Umbilical cord (tissue), 2 donors: Measurements from ENCODE around the gene ATP6V1E1. TPM values are rescaled to one million over a fixed set of nuclear protein-coding genes. Genes with fewer than 3 reads are reported as not detected.
A peak's percentile ranks its signal among the peaks of the same experiment; 100 is the strongest.
"Not testable (repeated sequence)": the region's sequence is repeated elsewhere in the genome, so short reads cannot be mapped to it uniquely, and the experiment has no call there.

Experiments
- DNase-seq: peaks from one replicate; pipeline ENCODE4 v3.0.0-alpha.2; 2015; ENCODE audit warnings: low spot score
- total RNA-seq: library from RNA; depleted of rRNA; stranded (reverse); fragments of >200 nt; gene quantifications from one replicate; pipeline ENCODE4 v1.2.3, GENCODE V29; 2014; ENCODE audit warnings: low replicate concordance; ENCODE audit not compliant: insufficient read depth

ATP6V1E1 gene
- total RNA-seq, 1 donor from 2014 or later = 80.7 TPM

DNA sequence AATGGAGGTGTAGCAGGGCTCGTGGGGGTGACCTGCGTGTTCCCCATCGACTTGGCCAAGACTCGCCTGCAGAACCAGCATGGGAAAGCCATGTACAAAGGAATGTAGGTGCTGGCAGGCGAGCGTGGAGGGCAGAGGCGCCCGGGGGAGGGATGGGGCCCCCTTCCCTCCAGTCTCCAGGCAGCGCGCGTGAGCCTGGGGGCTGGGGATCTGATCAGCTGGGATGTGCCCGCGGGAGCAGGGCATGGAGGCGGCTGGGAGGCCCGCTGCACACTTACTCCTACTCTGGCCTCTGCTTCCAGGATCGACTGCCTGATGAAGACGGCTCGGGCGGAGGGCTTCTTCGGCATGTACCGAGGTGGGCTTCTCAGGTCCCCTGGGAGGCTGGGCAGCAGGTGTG, 47.5 kb downstream of the ATP6V1E1 start:
- no peak for DNase-seq

DNA sequence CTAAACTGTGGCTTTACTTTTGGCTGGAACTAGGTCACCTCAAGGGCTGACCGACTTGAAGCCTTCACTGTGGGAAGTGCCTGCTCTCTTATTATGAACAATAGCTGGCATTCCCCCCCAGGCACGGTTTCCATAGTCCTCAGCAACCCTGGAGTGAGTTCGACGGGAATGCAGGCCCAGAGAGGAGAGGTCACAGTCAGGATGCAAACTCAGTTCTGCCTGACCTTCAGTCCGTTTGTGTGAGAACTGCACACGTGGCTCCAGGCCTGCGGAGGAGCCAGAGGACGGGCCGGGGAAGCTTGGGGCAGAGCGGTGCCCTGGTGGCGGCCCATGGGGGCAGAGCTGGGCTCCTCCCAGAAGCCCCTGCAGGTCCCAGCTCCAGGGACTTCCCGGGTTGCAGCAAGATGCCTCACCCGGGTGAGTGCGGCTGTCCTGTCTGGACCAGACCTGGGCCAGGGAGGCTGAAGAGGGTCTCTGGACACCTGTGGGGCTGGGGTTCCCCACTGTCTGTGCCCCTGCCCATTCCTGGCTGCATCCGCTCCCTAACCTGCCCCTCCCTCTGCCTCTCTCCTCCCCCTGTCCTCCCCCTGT, 48.0 kb downstream of the ATP6V1E1 start:
- DNase-seq = no peak

- DNase-seq = no peak
These were observed 49.0 kb downstream of the ATP6V1E1 start for GRCh38 chr22:17579535-17579981.

GRCh38 chr22:17578136-17578754, 50.3 kb downstream of the ATP6V1E1 start:
- DNase-seq = peak; percentile 26

- no peak for DNase-seq
These were observed 52.1 kb downstream of the ATP6V1E1 start for GRCh38 chr22:17576470-17576869.

GRCh38 chr22:17575681-17576080, 52.9 kb downstream of the ATP6V1E1 start:
- DNase-seq = no peak

GRCh38 chr22:17575151-17575550, 53.4 kb downstream of the ATP6V1E1 start:
- no peak for DNase-seq

DNA sequence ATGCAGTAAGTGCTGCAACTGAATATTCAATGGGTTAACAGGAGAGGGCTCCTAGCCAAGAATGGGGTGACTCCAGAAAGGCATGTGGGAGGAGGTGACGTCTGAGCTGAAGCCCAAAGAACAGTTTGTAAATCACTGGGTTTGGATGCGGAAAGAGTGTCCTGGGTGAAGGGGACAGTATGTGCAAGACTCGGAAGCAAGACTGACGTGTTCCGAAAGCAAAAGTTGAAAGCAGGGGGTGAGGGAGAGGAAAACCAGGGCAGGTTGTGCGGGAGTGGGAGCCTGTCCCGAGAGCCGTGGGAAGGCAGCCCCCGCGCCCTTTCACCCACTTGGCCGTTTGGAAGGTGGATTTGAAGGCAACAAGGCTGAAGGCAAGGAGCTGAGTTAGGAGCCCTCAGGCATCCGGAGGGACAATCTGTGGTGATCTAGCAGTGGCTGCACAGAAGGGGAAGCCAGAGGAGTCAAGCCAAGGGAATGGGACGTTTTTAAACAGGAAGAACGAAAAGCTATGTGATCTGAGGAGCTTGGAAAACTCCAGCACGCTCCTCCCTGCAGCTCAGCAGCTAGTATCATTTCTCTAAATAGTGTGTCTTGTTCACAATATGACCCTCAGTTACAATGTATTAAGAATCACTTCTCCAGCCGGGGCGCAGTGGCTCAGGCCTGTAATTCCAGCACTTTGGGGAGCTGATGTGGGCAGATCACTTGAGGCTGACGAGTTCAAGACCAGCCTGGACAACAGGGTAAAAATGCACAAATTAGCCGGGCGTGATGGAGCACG, 57.5 kb downstream of the ATP6V1E1 start:
- DNase-seq = peak; percentile 70

GRCh38 chr22:17569971-17570511, 58.5 kb downstream of the ATP6V1E1 start:
- no peak for DNase-seq

DNA sequence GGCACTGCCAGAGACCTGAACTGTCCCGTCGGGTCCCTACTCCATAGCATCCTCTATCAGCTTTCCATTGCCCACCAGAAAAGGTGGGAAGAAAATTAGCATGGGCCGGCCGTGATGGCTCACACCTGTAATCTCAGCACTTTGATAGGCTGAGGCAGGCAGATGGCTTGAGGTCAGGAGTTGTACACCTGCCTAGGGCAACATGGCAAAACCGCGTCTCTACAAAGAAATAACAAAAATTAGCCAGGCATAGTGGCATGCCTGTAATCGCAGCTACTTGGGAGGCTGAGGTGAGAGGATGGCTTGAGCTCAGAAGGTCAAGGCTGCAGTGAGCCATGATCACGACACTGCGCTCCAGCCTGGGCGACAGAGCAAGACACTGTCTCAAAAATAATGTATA, 61.8 kb downstream of the ATP6V1E1 start:
- DNase-seq = no peak

- not testable (repeated sequence) for DNase-seq
These were observed 62.4 kb downstream of the ATP6V1E1 start for GRCh38 chr22:17566016-17566687.

DNA sequence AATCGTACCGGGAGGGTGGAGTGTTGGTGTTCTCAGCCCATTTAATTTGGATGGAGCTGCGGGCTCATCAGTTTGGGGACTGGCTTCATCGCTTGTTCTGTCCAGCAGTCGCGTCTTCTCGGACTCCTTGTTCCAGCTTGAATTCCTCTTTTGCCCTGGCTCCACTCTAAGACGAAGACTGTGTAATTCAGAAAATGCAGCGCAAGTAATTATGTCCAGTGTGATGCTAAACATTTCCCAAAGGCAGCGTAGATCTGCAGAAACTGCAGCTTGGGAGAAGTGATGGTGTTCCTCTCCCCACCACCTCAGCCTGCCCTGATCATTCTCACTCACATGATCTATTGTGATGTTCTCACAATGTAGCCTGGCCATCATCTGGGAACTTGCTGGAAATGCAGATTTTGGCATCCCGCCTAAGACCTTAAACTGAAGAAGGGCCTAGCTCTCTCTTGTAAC, 64.6 kb downstream of the ATP6V1E1 start:
- DNase-seq = no peak

DNA sequence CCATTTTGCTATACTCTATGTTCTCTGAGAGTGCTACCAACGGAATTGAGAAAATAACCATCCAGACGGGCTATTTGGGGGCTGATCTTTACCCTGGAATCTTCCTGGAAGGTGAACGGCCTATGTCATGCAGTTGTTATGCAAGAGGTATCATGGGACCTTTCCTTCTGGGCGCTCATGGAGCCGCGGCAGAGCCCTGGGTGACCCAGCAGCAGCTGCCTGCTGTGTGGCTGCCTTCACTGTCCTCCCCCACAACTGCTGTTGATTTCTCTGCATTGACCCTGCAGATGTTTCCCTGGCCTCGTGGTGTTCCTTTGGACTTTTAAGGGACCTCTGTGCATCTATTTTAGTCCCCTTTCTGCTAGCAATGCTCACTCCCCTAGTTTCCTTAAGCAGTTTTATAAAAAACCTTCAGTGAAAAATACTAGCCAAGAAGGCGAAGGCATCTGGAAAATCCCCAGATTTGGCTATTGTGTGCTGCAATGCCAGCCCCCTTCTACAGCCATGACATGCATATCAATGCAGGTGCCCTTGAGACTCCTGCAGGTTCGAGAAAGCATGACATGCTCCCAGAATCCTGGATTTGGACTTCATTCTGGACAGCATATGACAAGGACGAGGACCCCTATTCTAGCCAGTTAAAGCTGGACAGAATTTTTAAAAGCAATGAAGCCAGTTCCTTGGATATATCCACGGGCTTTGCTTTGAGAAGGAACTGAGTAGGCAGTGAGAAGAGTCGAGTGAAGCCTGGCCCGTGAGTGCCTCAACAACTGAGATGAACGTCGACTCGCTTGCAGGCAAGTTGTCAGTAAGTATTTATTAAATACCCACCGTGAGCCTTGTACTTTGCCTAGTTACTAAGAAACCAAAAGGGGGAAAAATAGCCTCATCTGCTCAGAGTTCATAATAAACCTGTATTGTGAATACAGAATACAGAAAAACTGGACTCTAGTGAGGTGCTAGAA, 65.4 kb downstream of the ATP6V1E1 start, which contains the start of gene SLC25A18:
TSS of gene SLC25A18 (plus strand) at position 593 of the 965 bp plus-strand sequence. CDS start 16,447 bp downstream, outside the sequence.
- DNase-seq = no peak

GRCh38 chr22:17559188-17559587, 69.4 kb downstream of the ATP6V1E1 start:
- DNase-seq = no peak

DNA sequence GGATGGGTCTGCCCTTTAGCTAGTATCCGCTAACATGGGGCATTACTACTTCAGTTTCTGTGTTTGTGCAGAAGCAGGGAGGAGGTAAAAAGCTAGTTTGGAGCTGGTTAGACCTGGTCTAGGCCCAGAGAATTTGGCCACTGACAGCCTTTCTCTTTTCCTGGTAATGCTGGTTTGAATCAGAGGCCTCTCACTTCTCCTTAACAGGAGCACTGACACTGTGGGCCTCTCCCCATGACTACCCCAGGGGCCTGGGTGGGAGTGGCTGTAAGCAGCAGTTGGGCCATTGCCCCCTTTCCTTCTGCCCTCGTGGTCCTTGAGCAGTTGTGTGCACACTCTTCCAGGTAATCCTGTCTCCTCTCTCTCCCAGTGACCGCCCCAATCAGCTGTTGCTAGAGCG, 73.7 kb downstream of the ATP6V1E1 start:
- no peak for DNase-seq

GRCh38 chr22:17552737-17553136, 75.8 kb downstream of the ATP6V1E1 start:
- no peak for DNase-seq

DNA sequence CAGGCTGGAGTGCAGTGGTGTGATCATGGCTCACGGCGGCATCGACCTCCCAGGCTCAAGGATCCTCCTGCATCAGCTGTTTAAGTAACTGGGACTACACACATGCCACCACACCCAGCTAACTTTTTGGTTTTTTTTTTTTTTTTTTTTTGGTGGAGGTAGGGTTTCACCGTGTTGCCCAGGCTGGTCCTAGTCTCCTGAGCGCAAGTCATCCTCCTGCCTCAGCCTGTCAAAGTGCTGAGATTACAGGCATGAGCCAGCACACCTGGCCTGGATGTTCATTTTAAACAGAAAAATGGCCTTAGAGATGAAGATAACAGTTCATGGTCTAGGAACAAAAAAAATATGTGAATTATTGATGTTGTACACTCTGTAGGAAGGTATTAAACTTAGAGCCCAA, 78.9 kb downstream of the ATP6V1E1 start:
- no peak for DNase-seq

- DNase-seq = no peak
These were observed 79.4 kb downstream of the ATP6V1E1 start for GRCh38 chr22:17549183-17549582.

GRCh38 chr22:17548756-17549035, 79.9 kb downstream of the ATP6V1E1 start:
- DNase-seq = no peak

- DNase-seq = no peak
These were observed 80.4 kb downstream of the ATP6V1E1 start for GRCh38 chr22:17548010-17548755.
